ENCODE data around the gene PFKFB4. TPM values are rescaled to one million over a fixed set of nuclear protein-coding genes. Genes with fewer than 3 reads are reported as not detected.

Gene PFKFB4
- total and polyA plus RNA-seq, 10 of the 15 experiments (the other 5 are each of a cell fraction or from before 2014, with no cell fraction given): 0.37 to 89.1 (median 5.2) TPM

- RAD21 ChIA-PET (ENCODE audit: unreplicated experiment): interaction anchor here (1.0 to 2.4 kb wide), 12 partner anchors 27 to 83 kb away, joined by 3 to 23 read pairs (median 7); partner anchors contain the start of genes ATRIP, CCDC51, PFKFB4 and SHISA5
- Histone ChIP-seq H3K79me2 (ENCODE audit: control insufficient read depth, insufficient read depth, low read length) (peaks cover 37% of the 10 kb centered on the region), H3K4me2 (ENCODE audit: control insufficient read depth, insufficient read depth) (peak overlapping the region; percentile 97), H3K9ac (ENCODE audit: control insufficient read depth, insufficient read depth, low read length) (peak overlapping the region; percentile 99; the same call in 1 of the 2 replicates), H3K27me3 (replicated peaks in 1 of 2; ENCODE audit: control insufficient read depth in 2 of 2, insufficient read depth in 2 of 2, low read length in 1 of 2) (no peaks in the 10 kb centered on the region), H4K20me1 (ENCODE audit: control insufficient read depth, insufficient read depth) (no peaks in the 10 kb centered on the region), H3K4me1 (ENCODE audit: control insufficient read depth, insufficient read depth, low read length) (peaks cover 29% of the 10 kb centered on the region), H3K27ac (ENCODE audit: control insufficient read depth, insufficient read depth) (peak overlapping the region; percentile 100), H3K36me3 (ENCODE audit: control insufficient read depth in 2 of 2, insufficient read depth in 2 of 2, low read length in 1 of 2) (peaks cover 0 to 5% of the 10 kb centered on the region in 2 experiments; a peak in 2 of 4 replicates), H3K4me3 (no peak overlapping the region), H2AFZ (ENCODE audit: control insufficient read depth, low read depth, low read length) (peak overlapping the region; percentile 20; the same call in 1 of the 2 replicates), H3K9me3 (replicated peaks; ENCODE audit: control insufficient read depth, insufficient read depth, low read length) (no peaks in the 10 kb centered on the region)
- FAIRE-seq (no peak), DNase-seq (ENCODE audit: low read depth, low spot score) (no peak), ATAC-seq (no peak)
- CTCF ChIA-PET: interaction anchor here (0.9 to 3.1 kb wide), 17 partner anchors 9 to 162 kb away, joined by 3 to 37 read pairs (median 4); partner anchors contain the start of genes SHISA5 and SLC26A6
- no peak for TF ChIP-seq ZBTB11 (CRISPR knock-in tag; IDR thresholded peaks at IDR 0.05)
- no peak for TF ChIP-seq NFIC (IDR thresholded peaks at IDR 0.05; ENCODE audit: low read depth, low read length)
- no peak for TF ChIP-seq SMARCA5 (IDR thresholded peaks at IDR 0.05)
- TF ChIP-seq STAT1 (conservative IDR thresholded peaks at IDR 0.05): no peak
- TF ChIP-seq BRCA1 (IDR thresholded peaks at IDR 0.05; ENCODE audit: low read depth, low read length): no peak
- no peak for TF ChIP-seq HDGF (IDR thresholded peaks at IDR 0.05)
- SMC1A ChIA-PET (ENCODE audit: uncharacterized antibody, unreplicated experiment): interaction anchor here (0.8 to 3.4 kb wide), 13 partner anchors 10 to 79 kb away, joined by 3 to 18 read pairs (median 5); partner anchors contain the start of genes CCDC51 and TMA7
- no TSS peak for BruUV-seq (replicated peaks)
- in situ Hi-C loops (cut with MboI): no loop called here
- 66% methylated on average over 5 of the region's 5 CpGs for WGBS (ENCODE audit: insufficient coverage, insufficient replicate concordance, low lambda C conversion rate, missing lambda C conversion rate)
- intact Hi-C loops (cut with micrococcal nuclease; ENCODE audit: unreplicated experiment): no loop called here
- POLR2A ChIA-PET: interaction anchor here (0.5 to 10.0 kb wide), 16 partner anchors 10 to 997 kb away, joined by 3 to 91 read pairs (median 4); partner anchors contain the start of genes ATRIP, CCDC51, PFKFB4 and QRICH1
Observed at GRCh38 chr3:48473617-48473952, 83.0 kb downstream of the PFKFB4 start.
